Measurements from ENCODE around the gene EIF2D. TPM values are rescaled to one million over a fixed set of nuclear protein-coding genes. Genes with fewer than 3 reads are reported as not detected.

EIF2D gene
- total RNA-seq, 2 experiments from 2014 or later, result 40.6 to 43.7 TPM

- Mint-ChIP-seq H3K36me3 (peaks cover 39% of the 10 kb centered on the region), H3K4me1 (peaks cover 89% of the 10 kb centered on the region), H3K9me3 (no peaks in the 10 kb centered on the region), H3K4me3 (peak overlapping the region; percentile 86), H3K27me3 (no peaks in the 10 kb centered on the region), H3K27ac (peak overlapping the region; percentile 90)
- ATAC-seq (ENCODE audit: low read depth), result peak; percentile 69
- POLR2A ChIA-PET, result interaction anchor here (0.5 to 24.5 kb wide), 5 partner anchors 12 to 1235 kb away, joined by 3 to 584 read pairs (median 5); no protein-coding TSS in a partner anchor
- DNase-seq, result peak; percentile 87
Observed at GRCh38 chr1:206579747-206580437, 32.4 kb downstream of the EIF2D start.

- Mint-ChIP-seq H3K4me1 (peaks cover 92% of the 10 kb centered on the region), H3K27ac (peak overlapping the region; percentile 90), H3K36me3 (peaks cover 42% of the 10 kb centered on the region), H3K27me3 (no peaks in the 10 kb centered on the region), H3K4me3 (peak overlapping the region; percentile 86), H3K9me3 (no peaks in the 10 kb centered on the region)
- ATAC-seq (ENCODE audit: low read depth), result no peak
- POLR2A ChIA-PET, result interaction anchor here (0.5 to 24.5 kb wide), 6 partner anchors 19 to 1235 kb away, joined by 3 to 584 read pairs (median 4); partner anchors contain the start of genes EIF2D and RASSF5
- no peak for DNase-seq
Observed at GRCh38 chr1:206578978-206579374, 33.3 kb downstream of the EIF2D start.

- Mint-ChIP-seq H3K36me3 (peaks cover 42% of the 10 kb centered on the region), H3K4me1 (peaks cover 95% of the 10 kb centered on the region), H3K4me3 (peak overlapping the region; percentile 86), H3K9me3 (no peaks in the 10 kb centered on the region), H3K27me3 (no peaks in the 10 kb centered on the region), H3K27ac (peak overlapping the region; percentile 90)
- DNase-seq, result no peak
- ATAC-seq (ENCODE audit: low read depth), result no peak
- POLR2A ChIA-PET, result interaction anchor here (1.0 to 24.5 kb wide), 5 partner anchors 18 to 113 kb away, joined by 3 to 584 read pairs (median 3); partner anchors contain the start of genes EIF2D and RASSF5
Observed at GRCh38 chr1:206578068-206578977, 33.9 kb downstream of the EIF2D start.

DNA sequence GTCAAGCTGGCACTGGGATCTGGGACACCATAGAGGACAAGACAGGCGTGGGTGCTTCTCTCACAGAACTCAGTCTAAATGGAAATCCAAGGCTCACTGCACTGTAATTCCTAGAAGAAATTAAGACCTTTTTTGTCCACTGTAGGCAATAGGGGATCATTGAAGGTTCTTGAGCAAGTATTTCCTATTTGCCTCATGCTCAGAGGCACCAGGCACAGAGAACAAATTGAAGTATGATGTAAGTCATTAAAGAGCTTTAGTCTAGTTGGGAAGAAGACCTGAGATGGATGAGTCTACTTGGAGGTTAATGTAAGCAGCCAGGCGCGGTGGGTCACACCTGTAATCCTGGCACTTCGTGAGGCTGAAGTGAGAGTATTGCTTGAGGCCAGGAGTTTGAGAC is 34.6 kb downstream of the EIF2D start:
- H3K4me1 Mint-ChIP-seq, result peaks cover 95% of the 10 kb centered on the region
- H3K27ac Mint-ChIP-seq, result peak overlapping the region; percentile 90
- H3K4me3 Mint-ChIP-seq, result peak overlapping the region; percentile 86
- peaks cover 44% of the 10 kb centered on the region for H3K36me3 Mint-ChIP-seq
- POLR2A ChIA-PET, result interaction anchor here (1.0 to 24.5 kb wide), 3 partner anchors 17 to 34 kb away, joined by 3 to 584 read pairs (median 5); partner anchors contain the start of gene EIF2D
- no peaks in the 10 kb centered on the region for H3K9me3 Mint-ChIP-seq
- DNase-seq, result no peak
- no peaks in the 10 kb centered on the region for H3K27me3 Mint-ChIP-seq
- ATAC-seq (ENCODE audit: low read depth), result no peak

GRCh38 chr1:206575894-206576737 is 36.1 kb downstream of the EIF2D start:
- Mint-ChIP-seq H3K4me3 (peak overlapping the region; percentile 86), H3K27ac (peak overlapping the region; percentile 90), H3K27me3 (no peaks in the 10 kb centered on the region), H3K4me1 (peaks cover 93% of the 10 kb centered on the region), H3K36me3 (peaks cover 47% of the 10 kb centered on the region), H3K9me3 (no peaks in the 10 kb centered on the region)
- POLR2A ChIA-PET, result interaction anchor here (0.5 to 24.5 kb wide), 6 partner anchors 7 to 1347 kb away, joined by 3 to 584 read pairs (median 6); partner anchors contain the start of gene DYRK3
- DNase-seq, result no peak
- ATAC-seq (ENCODE audit: low read depth), result no peak

- Mint-ChIP-seq H3K27me3 (no peaks in the 10 kb centered on the region), H3K36me3 (peaks cover 45% of the 10 kb centered on the region), H3K27ac (peak overlapping the region; percentile 90), H3K4me1 (peaks cover 90% of the 10 kb centered on the region), H3K4me3 (peak overlapping the region; percentile 86), H3K9me3 (no peaks in the 10 kb centered on the region)
- DNase-seq (no peak), ATAC-seq (ENCODE audit: low read depth) (peak; percentile 57)
- POLR2A ChIA-PET, result interaction anchor here (0.5 to 24.5 kb wide), 6 partner anchors 8 to 1347 kb away, joined by 3 to 584 read pairs (median 6); partner anchors contain the start of gene DYRK3
Observed at GRCh38 chr1:206575165-206575893, 36.9 kb downstream of the EIF2D start.

GRCh38 chr1:206573762-206574161 is 38.5 kb downstream of the EIF2D start:
- Mint-ChIP-seq H3K4me3 (peak overlapping the region; percentile 36), H3K27ac (peak overlapping the region; percentile 90), H3K27me3 (no peaks in the 10 kb centered on the region), H3K4me1 (peaks cover 89% of the 10 kb centered on the region), H3K36me3 (peaks cover 50% of the 10 kb centered on the region), H3K9me3 (no peaks in the 10 kb centered on the region)
- ATAC-seq (ENCODE audit: low read depth) (no peak), DNase-seq (no peak)
- POLR2A ChIA-PET, result interaction anchor here (24.5 kb wide), 1 partner anchor 13 kb away, joined by 584 read pairs; no protein-coding TSS in a partner anchor

- Mint-ChIP-seq H3K27me3 (no peaks in the 10 kb centered on the region), H3K27ac (peak overlapping the region; percentile 77), H3K4me1 (peaks cover 89% of the 10 kb centered on the region), H3K4me3 (peak overlapping the region; percentile 36), H3K36me3 (peaks cover 52% of the 10 kb centered on the region), H3K9me3 (no peaks in the 10 kb centered on the region)
- ATAC-seq (ENCODE audit: low read depth), result no peak
- no peak for DNase-seq
- POLR2A ChIA-PET, result interaction anchor here (24.5 kb wide), 1 partner anchor 13 kb away, joined by 584 read pairs; no protein-coding TSS in a partner anchor
Observed at GRCh38 chr1:206573319-206573718, 38.9 kb downstream of the EIF2D start.

DNA sequence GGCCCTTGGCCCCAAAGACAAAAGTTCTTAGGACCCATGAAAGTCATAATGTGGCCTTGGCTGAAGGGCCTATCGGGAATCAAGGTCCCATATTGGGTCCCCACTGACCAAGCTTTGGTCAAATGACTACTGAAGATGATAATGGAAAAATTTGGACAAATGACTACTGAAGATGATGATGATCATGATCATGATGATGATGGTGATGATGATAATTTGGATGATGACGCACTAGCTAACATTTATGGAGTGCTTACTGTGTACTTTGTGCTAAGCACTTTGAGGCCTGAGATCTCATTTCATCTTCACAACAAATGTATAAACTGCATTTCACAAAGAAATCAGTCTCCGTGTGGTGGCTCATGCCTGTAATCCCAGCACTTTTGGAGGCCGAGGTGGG is 39.4 kb downstream of the EIF2D start:
- peak overlapping the region; percentile 59 for H3K27ac Mint-ChIP-seq
- peaks cover 51% of the 10 kb centered on the region for H3K36me3 Mint-ChIP-seq
- POLR2A ChIA-PET, result interaction anchor here (24.5 kb wide), 1 partner anchor 12 kb away, joined by 584 read pairs; no protein-coding TSS in a partner anchor
- peaks cover 89% of the 10 kb centered on the region for H3K4me1 Mint-ChIP-seq
- peak overlapping the region; percentile 14 for H3K4me3 Mint-ChIP-seq
- DNase-seq (no peak), ATAC-seq (ENCODE audit: low read depth) (no peak)
- no peaks in the 10 kb centered on the region for H3K9me3 Mint-ChIP-seq
- H3K27me3 Mint-ChIP-seq, result no peaks in the 10 kb centered on the region

- Mint-ChIP-seq H3K4me1 (peaks cover 93% of the 10 kb centered on the region), H3K36me3 (peaks cover 63% of the 10 kb centered on the region), H3K27ac (peak overlapping the region; percentile 75), H3K4me3 (peak overlapping the region; percentile 46), H3K9me3 (no peaks in the 10 kb centered on the region), H3K27me3 (no peaks in the 10 kb centered on the region)
- ATAC-seq (ENCODE audit: low read depth) (no peak), DNase-seq (no peak)
- POLR2A ChIA-PET, result interaction anchor here (0.7 to 24.5 kb wide), 3 partner anchors 7 to 137 kb away, joined by 3 to 584 read pairs (median 584); no protein-coding TSS in a partner anchor
Observed at GRCh38 chr1:206570529-206570928, 41.7 kb downstream of the EIF2D start.

- Mint-ChIP-seq H3K27ac (peak overlapping the region; percentile 75), H3K4me1 (peaks cover 94% of the 10 kb centered on the region), H3K36me3 (peaks cover 73% of the 10 kb centered on the region)
Observed at GRCh38 chr1:206569556-206569955, 42.7 kb downstream of the EIF2D start.

More at GRCh38 chr1:206569556-206569955, 42.7 kb downstream of the EIF2D start:
- no peaks in the 10 kb centered on the region for H3K27me3 Mint-ChIP-seq
- POLR2A ChIA-PET, result interaction anchor here (0.7 to 24.5 kb wide), 3 partner anchors 8 to 259 kb away, joined by 5 to 584 read pairs (median 584); no protein-coding TSS in a partner anchor
- H3K4me3 Mint-ChIP-seq, result peak overlapping the region; percentile 56
- DNase-seq, result no peak
- no peaks in the 10 kb centered on the region for H3K9me3 Mint-ChIP-seq
- no peak for ATAC-seq (ENCODE audit: low read depth)

All from activated naive CD8-positive, alpha-beta T cell treated with anti-CD3 and anti-CD28 coated beads, Interleukin-2, amount 10 ng/mL, durations not matched to agents 7 days and 5 days (primary cell).